Loucy (cell line): Measurements from ENCODE around the gene CORO2B.

Experiments used
- EZH2phosphoT487 ChIP-seq: fragments of 200-600 bp; IDR thresholded peaks from 2 replicates; pipeline ENCODE4 v1.6.1; 2018; ENCODE audit warnings: antibody characterized with exemption, mild to moderate bottlenecking, moderate library complexity, borderline replicate concordance
- TF ChIP-seq, protein P1 (sequence below): fragments of 200-600 bp; sonication (generic); conservative IDR thresholded peaks from 2 replicates; pipeline ENCODE4 v1.5.1; 2014; ENCODE audit warnings: mild to moderate bottlenecking, antibody characterized with exemption, low read length

DNA sequence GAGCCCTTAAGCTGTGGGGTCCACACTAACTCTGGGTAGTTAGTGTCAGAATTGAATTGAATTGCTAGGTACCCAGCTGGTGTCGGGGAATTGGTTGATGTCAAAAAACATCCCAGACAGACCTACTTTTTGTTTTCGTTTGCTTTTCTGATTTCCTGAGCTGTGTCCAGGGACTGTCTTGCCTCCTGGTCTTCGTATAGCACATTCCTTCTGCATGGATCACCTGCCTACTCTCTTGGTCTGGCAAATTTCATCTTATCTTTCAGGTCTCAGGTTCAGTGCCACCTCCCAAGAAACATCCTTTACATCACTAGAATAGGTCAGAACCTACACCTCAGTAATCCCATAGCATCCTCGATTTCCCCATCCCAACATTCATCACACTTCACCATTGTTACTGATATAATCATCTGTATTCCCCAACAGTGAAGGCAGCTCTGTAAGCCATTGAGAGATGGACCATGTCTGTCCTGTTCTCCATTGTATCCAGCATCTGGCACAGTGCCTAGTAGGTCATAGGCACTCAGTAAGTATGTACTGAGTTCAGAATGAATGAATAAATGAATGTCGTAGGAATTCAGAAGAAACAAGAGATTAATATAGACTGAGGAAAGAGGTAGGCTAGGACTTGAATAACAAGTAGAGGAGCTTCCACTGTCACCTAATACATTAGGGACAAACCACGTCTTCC is 160.7 kb downstream of the CORO2B start:
- TF ChIP-seq, protein P1, sequence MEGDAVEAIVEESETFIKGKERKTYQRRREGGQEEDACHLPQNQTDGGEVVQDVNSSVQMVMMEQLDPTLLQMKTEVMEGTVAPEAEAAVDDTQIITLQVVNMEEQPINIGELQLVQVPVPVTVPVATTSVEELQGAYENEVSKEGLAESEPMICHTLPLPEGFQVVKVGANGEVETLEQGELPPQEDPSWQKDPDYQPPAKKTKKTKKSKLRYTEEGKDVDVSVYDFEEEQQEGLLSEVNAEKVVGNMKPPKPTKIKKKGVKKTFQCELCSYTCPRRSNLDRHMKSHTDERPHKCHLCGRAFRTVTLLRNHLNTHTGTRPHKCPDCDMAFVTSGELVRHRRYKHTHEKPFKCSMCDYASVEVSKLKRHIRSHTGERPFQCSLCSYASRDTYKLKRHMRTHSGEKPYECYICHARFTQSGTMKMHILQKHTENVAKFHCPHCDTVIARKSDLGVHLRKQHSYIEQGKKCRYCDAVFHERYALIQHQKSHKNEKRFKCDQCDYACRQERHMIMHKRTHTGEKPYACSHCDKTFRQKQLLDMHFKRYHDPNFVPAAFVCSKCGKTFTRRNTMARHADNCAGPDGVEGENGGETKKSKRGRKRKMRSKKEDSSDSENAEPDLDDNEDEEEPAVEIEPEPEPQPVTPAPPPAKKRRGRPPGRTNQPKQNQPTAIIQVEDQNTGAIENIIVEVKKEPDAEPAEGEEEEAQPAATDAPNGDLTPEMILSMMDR, result no peak
- no peak for TF ChIP-seq EZH2phosphoT487
